IMR-90 (cell line): ENCODE results near the gene CD180.

ENCODE experiments used
- BHLHE40 ChIP-seq: fragments of 150-350 bp; IDR thresholded peaks from 2 replicates; pipeline ENCODE4 v1.6.1; 2016; ENCODE audit warnings: mild to moderate bottlenecking, low read depth, low read length
- CEBPB ChIP-seq: IDR thresholded peaks from 2 replicates; pipeline ENCODE4 v1.6.1; 2012; ENCODE audit warnings: low read depth, low read length, improper control_type of control experiment
- FOS ChIP-seq: fragments of 150-350 bp; IDR thresholded peaks from 2 replicates; pipeline ENCODE4 v1.6.1; 2016; ENCODE audit warnings: low read depth, low read length
- NFE2L2 ChIP-seq: fragments of 150-350 bp; IDR thresholded peaks from 2 replicates; pipeline ENCODE4 v1.6.1; 2016; ENCODE audit warnings: low read depth, mild to moderate bottlenecking, low read length
- POLR2A ChIP-seq: IDR thresholded peaks from 2 replicates; pipeline ENCODE4 v1.6.1; 2012; ENCODE audit warnings: mild to moderate bottlenecking, low read depth, low read length
- RAD21 ChIP-seq: IDR thresholded peaks from 2 replicates; pipeline ENCODE4 v1.6.1; 2012; ENCODE audit warnings: low read length, improper control_type of control experiment
- RCOR1 ChIP-seq: IDR thresholded peaks from 2 replicates; pipeline ENCODE4 v1.6.1; 2012; ENCODE audit warnings: mild to moderate bottlenecking, low read length, improper control_type of control experiment; ENCODE audit not compliant: insufficient replicate concordance
- RFX5 ChIP-seq: IDR thresholded peaks from 2 replicates; pipeline ENCODE4 v1.8.0; 2012; ENCODE audit warnings: low read depth, mild to moderate bottlenecking, low read length, moderate library complexity
- SMC3 ChIP-seq: fragments of 150-350 bp; IDR thresholded peaks from 2 replicates; pipeline ENCODE4 v1.6.1; 2016; ENCODE audit warnings: low read depth, mild to moderate bottlenecking, antibody characterized with exemption, low read length, moderate library complexity
- TF ChIP-seq, protein P1 (sequence below): conservative IDR thresholded peaks from 2 replicates; pipeline ENCODE4 v1.5.1; 2012; ENCODE audit warnings: mild to moderate bottlenecking, low read depth, low read length, improper control_type of control experiment
- TF ChIP-seq, protein P2 (sequence below): fragments of 150-350 bp; IDR thresholded peaks from 2 replicates; pipeline ENCODE4 v1.6.1; 2016; ENCODE audit warnings: low read depth, mild to moderate bottlenecking, low read length, moderate library complexity, borderline replicate concordance

DNA sequence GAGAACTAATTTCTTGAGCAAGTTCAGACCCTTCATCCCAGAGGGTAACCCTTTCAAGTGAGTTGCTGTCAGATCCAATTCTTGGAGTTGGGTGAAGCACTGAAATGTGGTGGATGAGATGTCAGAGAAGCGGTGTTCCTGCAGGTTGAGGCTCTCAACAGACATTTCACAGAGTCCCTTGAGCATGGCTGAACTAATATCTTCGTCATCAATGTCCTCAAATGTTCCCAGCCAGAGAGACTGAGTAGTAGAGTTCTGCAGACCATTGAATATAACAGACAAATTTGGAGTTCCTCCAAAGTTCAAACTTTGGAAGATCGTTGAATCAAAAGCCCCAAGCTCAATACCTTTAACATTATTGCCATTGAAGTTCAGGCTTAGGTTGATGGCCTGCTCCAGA is 12.7 kb downstream of the CD180 start:
- TF ChIP-seq CEBPB (no peak), POLR2A (no peak), RFX5 (no peak), RCOR1 (no peak), FOS (no peak), RAD21 (no peak), SMC3 (no peak), NFE2L2 (no peak), BHLHE40 (no peak)
- TF ChIP-seq, protein P1, sequence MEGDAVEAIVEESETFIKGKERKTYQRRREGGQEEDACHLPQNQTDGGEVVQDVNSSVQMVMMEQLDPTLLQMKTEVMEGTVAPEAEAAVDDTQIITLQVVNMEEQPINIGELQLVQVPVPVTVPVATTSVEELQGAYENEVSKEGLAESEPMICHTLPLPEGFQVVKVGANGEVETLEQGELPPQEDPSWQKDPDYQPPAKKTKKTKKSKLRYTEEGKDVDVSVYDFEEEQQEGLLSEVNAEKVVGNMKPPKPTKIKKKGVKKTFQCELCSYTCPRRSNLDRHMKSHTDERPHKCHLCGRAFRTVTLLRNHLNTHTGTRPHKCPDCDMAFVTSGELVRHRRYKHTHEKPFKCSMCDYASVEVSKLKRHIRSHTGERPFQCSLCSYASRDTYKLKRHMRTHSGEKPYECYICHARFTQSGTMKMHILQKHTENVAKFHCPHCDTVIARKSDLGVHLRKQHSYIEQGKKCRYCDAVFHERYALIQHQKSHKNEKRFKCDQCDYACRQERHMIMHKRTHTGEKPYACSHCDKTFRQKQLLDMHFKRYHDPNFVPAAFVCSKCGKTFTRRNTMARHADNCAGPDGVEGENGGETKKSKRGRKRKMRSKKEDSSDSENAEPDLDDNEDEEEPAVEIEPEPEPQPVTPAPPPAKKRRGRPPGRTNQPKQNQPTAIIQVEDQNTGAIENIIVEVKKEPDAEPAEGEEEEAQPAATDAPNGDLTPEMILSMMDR = no peak
- TF ChIP-seq, protein P2, sequence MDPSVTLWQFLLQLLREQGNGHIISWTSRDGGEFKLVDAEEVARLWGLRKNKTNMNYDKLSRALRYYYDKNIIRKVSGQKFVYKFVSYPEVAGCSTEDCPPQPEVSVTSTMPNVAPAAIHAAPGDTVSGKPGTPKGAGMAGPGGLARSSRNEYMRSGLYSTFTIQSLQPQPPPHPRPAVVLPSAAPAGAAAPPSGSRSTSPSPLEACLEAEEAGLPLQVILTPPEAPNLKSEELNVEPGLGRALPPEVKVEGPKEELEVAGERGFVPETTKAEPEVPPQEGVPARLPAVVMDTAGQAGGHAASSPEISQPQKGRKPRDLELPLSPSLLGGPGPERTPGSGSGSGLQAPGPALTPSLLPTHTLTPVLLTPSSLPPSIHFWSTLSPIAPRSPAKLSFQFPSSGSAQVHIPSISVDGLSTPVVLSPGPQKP = no peak
